Suprapubic skin (tissue), 4 donors: ENCODE data around the gene SCAF8. TPM values are rescaled to one million over a fixed set of nuclear protein-coding genes. Genes with fewer than 3 reads are reported as not detected.

Experiments
- DNase-seq, 2 donors: peaks; one replicate each; pipeline ENCODE4 v3.0.0-alpha.2; 2019; ENCODE audit warnings: low spot score in 2 of 2
- H3K27ac ChIP-seq: fragments of 200-600 bp; sonication (generic); one replicate; pipeline ENCODE4 v1.5.1; 2019
- H3K27me3 ChIP-seq: fragments of 200-600 bp; sonication (generic); one replicate; pipeline ENCODE4 v1.5.1; 2019
- H3K36me3 ChIP-seq: fragments of 200-600 bp; sonication (generic); one replicate; pipeline ENCODE4 v1.5.1; 2019
- H3K4me1 ChIP-seq: fragments of 200-600 bp; sonication (generic); one replicate; pipeline ENCODE4 v1.5.1; 2019
- H3K4me3 ChIP-seq: fragments of 200-600 bp; sonication (generic); one replicate; pipeline ENCODE4 v1.5.1; 2019; ENCODE audit warnings: mild to moderate bottlenecking
- H3K9me3 ChIP-seq: fragments of 200-600 bp; sonication (generic); one replicate; pipeline ENCODE4 v1.5.1; 2019
- CTCF ChIP-seq, 2 donors: fragments of 200-600 bp in 1 of 2; fragments of 450-650 bp in 1 of 2; sonication (generic) in 1 of 2; IDR thresholded peaks; one replicate each; pipeline ENCODE4 v1.5.1; 2016 to 2019; ENCODE audit warnings: antibody characterized with exemption in 2 of 2, mild to moderate bottlenecking in 1 of 2, moderate library complexity in 1 of 2
- EP300 ChIP-seq: sonication (generic); formaldehyde crosslinking; IDR thresholded peaks from one replicate; pipeline ENCODE4 v1.6.1; 2017; ENCODE audit warnings: antibody characterized with exemption
- POLR2A ChIP-seq, 2 donors: fragments of 450-650 bp; IDR thresholded peaks; one replicate each; pipeline ENCODE4 v1.6.1; 2017; ENCODE audit warnings: antibody characterized with exemption in 2 of 2, mild to moderate bottlenecking in 2 of 2, moderate library complexity in 2 of 2
- POLR2AphosphoS5 ChIP-seq, 3 donors: sonication (generic); formaldehyde crosslinking; IDR thresholded peaks; one replicate each; pipeline ENCODE4 v1.6.1; 2017; ENCODE audit warnings: antibody characterized with exemption in 3 of 3
- WGBS: methylation state at CpG from one replicate; pipeline ENCODE4 v1.1.5; 2018; 5-methylcytosine and 5-hydroxymethylcytosine counted together
- total RNA-seq, 4 donors: library from RNA; depleted of rRNA; stranded (reverse); fragments of >200 nt; gene quantifications; one replicate each; pipeline ENCODE4 v1.1.0, GENCODE V29; 2016

SCAF8 gene
- total RNA-seq, 4 donors from 2014 or later: 34.1 to 63.7 (median 41.0) TPM

- peaks cover 5% of the 10 kb centered on the region for H3K4me1 ChIP-seq
- TF ChIP-seq POLR2AphosphoS5 (IDR thresholded peaks at IDR 0.05) (no peak), EP300 (no peak), POLR2A (IDR thresholded peaks at IDR 0.05) (no peak), CTCF (IDR thresholded peaks at IDR 0.05) (no peak)
- H3K27ac ChIP-seq: no peak overlapping the region
- H3K9me3 ChIP-seq: no peaks in the 10 kb centered on the region
- DNase-seq: no peak
- peaks cover 3% of the 10 kb centered on the region for H3K36me3 ChIP-seq
- WGBS: 86% methylated on average over 4 of the region's 4 CpGs
- no peak overlapping the region for H3K4me3 ChIP-seq
- no peaks in the 10 kb centered on the region for H3K27me3 ChIP-seq
These were observed 132.1 kb downstream of the SCAF8 start for GRCh38 chr6:154865291-154865690.

- H3K27ac ChIP-seq: no peak overlapping the region
- H3K9me3 ChIP-seq: no peaks in the 10 kb centered on the region
- DNase-seq: no peak
- WGBS: 54% methylated on average over 6 of the region's 6 CpGs
- H3K27me3 ChIP-seq: no peaks in the 10 kb centered on the region
- peak; percentile 57 to 62 for TF ChIP-seq CTCF (IDR thresholded peaks at IDR 0.05)
- TF ChIP-seq POLR2AphosphoS5 (IDR thresholded peaks at IDR 0.05): no peak
- peaks cover 3% of the 10 kb centered on the region for H3K36me3 ChIP-seq
- H3K4me3 ChIP-seq: no peak overlapping the region
- peaks cover 5% of the 10 kb centered on the region for H3K4me1 ChIP-seq
These were observed 135.0 kb downstream of the SCAF8 start for GRCh38 chr6:154868143-154868594.

GRCh38 chr6:154872542-154873114 is 139.4 kb downstream of the SCAF8 start:
- Histone ChIP-seq H3K9me3 (no peaks in the 10 kb centered on the region), H3K27ac (no peak overlapping the region), H3K27me3 (no peaks in the 10 kb centered on the region), H3K36me3 (no peaks in the 10 kb centered on the region), H3K4me1 (no peaks in the 10 kb centered on the region), H3K4me3 (no peak overlapping the region)
- 91% methylated on average over 8 of the region's 8 CpGs for WGBS
- DNase-seq: no peak
- TF ChIP-seq EP300: no peak
- no peak for TF ChIP-seq POLR2A (IDR thresholded peaks at IDR 0.05)
- TF ChIP-seq CTCF (IDR thresholded peaks at IDR 0.05): no peak
- TF ChIP-seq POLR2AphosphoS5 (IDR thresholded peaks at IDR 0.05): no peak

GRCh38 chr6:154873546-154873945 is 140.3 kb downstream of the SCAF8 start:
- Histone ChIP-seq H3K4me1 (no peaks in the 10 kb centered on the region), H3K27me3 (no peaks in the 10 kb centered on the region), H3K4me3 (no peak overlapping the region), H3K9me3 (no peaks in the 10 kb centered on the region), H3K36me3 (no peaks in the 10 kb centered on the region), H3K27ac (no peak overlapping the region)
- 81% methylated on average over 4 of the region's 4 CpGs for WGBS
- no peak for DNase-seq
- TF ChIP-seq CTCF (IDR thresholded peaks at IDR 0.05) (no peak), POLR2AphosphoS5 (IDR thresholded peaks at IDR 0.05) (no peak), EP300 (no peak), POLR2A (IDR thresholded peaks at IDR 0.05) (no peak)

GRCh38 chr6:154874773-154875592 is 141.8 kb downstream of the SCAF8 start:
- H3K36me3 ChIP-seq: no peaks in the 10 kb centered on the region
- 66% methylated on average over 10 of the region's 10 CpGs for WGBS
- H3K27ac ChIP-seq: no peak overlapping the region
- TF ChIP-seq CTCF (IDR thresholded peaks at IDR 0.05) (no peak), EP300 (no peak), POLR2AphosphoS5 (IDR thresholded peaks at IDR 0.05) (no peak), POLR2A (IDR thresholded peaks at IDR 0.05) (no peak)
- no peak for DNase-seq
- no peaks in the 10 kb centered on the region for H3K9me3 ChIP-seq
- H3K4me1 ChIP-seq: no peaks in the 10 kb centered on the region
- no peak overlapping the region for H3K4me3 ChIP-seq
- H3K27me3 ChIP-seq: no peaks in the 10 kb centered on the region
